HG03045 (cell line): ENCODE data around the gene LILRA2.
"Not testable (repeated sequence)": the region's sequence is repeated elsewhere in the genome, so short reads cannot be mapped to it uniquely, and the experiment has no call there.

Experiments used
- ATAC-seq: cut with Tn5 transposase; IDR thresholded peaks from one replicate; pipeline ENCODE4 v1.9.1; 2021; ENCODE audit warnings: mild to moderate bottlenecking, moderate library complexity; ENCODE audit not compliant: unreplicated experiment

Gene LILRA2

GRCh38 chr19:54570316-54570715 lies 3.3 kb upstream of the LILRA2 start:
- no peak for ATAC-seq

DNA sequence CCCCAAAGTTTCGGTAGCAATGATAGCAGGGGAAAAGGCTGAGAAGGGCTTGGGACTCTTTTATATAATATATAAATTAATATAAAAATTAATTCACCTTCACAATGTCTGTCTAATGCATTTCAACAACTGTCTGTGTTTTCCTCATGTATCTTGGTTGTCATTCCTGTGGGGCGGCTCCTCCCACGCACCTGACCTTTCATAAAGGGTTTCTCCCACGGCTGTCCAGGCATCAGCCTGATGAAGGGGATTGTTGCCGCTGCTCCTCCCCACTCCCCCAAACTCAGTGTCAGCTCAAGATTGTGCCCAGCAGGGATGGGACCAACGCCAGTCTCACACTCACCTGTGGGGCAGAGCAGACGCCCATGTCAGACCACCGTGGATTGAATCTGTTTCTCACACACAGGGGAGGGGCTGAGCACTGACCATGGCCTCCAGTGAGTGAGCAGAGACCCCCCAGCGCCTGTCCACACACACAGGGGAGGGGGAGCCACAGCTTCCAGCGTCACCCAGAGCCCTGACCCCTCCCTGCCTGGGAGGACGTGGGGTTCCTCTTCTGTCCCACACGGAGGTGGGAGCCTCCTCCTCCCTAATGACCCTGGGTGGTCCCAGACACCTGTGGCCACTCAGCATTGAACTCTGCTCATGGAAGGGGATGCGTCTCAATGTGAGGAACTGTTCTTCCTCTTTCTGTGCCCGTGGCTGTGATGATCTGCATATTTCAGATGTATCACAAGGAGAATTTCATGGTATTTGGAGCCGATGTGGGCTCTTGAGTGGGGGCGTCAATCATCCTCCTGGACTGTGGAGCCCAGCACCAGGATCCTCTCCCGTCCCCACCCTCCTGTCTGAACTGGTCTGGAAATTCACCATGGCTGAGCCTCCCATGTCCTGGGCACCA lies 1.6 kb upstream of the LILRA2 start:
- ATAC-seq: not testable (repeated sequence)

DNA sequence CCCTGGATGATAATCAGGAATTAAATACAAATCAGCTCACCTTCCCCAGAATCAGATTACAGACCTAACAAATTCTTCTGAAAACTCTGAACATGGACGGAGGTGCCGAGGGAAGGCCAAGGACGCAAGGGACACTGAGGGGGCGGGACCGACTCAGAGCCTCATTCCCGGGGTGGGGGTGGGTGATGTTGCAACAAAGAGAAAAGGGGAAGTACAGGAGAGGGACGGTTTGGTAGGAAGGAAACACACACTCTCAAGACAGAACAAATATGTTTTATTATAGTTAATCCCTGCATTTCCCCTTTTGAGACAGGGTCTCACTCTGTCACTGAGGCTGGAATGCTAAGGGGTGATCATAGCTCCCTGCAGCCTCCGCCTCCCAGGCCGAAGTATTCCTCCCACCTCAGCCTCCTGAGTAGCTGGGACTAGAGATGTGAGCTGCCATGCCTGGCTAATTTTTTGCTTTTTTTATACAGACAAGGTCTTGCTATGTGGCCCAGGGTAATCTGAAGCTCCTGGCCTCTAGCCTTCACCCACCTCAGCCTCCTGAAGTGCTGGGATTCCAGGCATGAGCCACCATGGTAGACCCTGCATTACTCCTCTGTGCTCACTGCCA lies 786 bp upstream of the LILRA2 start:
- no peak for ATAC-seq

DNA sequence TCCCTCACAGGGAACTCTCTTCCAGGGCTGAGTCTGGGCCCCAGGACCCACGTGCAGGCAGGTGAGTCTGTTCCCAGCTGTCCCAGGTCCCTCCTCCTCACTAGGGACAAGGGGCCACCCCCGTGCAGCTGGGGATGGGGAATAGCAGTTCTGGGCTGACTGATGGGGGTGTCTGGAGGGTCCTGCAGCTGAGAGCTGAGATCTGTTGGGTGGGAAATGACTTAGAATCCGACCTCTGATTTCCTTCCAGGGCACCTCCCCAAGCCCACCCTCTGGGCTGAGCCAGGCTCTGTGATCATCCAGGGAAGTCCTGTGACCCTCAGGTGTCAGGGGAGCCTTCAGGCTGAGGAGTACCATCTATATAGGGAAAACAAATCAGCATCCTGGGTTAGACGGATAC lies 461 bp downstream of the LILRA2 start:
- no peak for ATAC-seq

- ATAC-seq: no peak
These were observed 1.0 kb downstream of the LILRA2 start for GRCh38 chr19:54574527-54575056.

DNA sequence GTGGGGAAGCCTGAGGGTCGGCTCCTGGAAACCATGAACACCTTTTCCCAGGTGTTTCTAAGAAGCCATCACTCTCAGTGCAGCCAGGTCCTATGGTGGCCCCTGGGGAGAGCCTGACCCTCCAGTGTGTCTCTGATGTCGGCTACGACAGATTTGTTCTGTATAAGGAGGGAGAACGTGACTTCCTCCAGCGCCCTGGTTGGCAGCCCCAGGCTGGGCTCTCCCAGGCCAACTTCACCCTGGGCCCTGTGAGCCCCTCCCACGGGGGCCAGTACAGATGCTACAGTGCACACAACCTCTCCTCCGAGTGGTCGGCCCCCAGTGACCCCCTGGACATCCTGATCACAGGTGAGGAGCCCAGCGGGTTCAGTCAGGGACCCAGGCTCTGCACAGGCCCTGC lies 1.6 kb downstream of the LILRA2 start:
- not testable (repeated sequence) for ATAC-seq

DNA sequence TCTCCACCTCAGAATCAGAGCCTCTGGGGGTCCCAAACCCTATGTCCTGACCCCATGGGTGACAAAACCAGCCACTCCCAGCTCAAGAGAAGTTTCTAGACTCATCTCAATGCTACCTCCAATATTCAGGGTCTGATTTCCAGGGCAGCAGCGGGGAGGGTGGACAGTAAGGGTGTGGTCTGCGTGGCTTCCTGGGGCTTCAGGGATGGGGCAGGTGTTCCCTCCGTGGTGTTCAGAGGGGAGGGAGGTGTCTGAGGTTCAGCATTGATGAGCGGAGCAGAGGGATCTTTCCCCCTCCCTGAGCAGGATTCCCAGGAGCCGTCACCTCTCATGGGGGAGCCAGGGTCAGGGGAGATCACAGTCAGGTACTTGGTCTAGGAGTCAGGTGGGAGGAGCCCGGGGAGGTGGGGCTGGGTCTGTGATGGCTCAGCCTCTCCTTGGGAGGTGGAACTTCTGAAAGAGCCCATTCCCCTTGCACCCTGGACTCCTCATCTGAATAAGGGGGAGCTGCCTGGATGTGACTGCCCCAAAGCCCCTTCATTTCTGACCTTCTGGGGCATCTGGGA lies 2.9 kb downstream of the LILRA2 start:
- no peak for ATAC-seq

DNA sequence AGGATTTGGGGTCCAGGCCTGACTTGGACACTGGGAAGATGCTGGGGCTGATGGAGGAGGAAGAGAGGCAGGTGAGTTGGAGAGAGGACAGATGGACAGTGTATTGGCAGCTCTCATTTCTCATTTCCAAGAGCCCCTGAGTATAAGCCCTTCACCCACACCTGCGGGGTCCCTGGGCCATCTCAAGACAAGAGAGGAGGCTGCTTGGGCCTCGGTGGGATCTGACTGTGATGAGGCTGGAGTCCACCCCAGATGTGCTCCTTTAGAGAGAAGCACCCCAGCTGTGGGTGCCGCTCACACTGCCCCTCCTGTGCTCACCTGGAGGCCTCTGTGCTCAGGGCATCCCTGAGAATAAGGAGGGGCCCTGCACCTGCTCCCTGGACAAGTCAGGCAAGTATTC lies 3.7 kb downstream of the LILRA2 start:
- no peak for ATAC-seq

DNA sequence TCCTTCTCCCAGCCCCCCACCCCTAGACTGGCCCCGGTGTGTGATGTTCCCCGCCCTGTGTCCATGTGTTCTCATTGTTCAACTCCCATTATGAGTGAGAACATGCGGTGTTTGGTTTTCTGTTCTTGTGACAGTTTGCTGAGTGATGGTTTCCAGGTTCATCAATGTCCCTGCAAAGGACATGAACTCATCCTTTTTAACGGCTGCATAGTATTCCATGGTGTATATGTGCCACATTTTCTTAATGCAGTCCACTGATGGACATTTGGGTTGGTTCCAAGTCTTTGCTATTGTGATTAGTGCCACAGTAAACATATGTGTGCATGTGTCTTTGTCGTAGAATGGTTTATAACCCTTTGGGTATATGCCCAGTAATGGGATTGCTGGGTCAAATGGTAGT lies 4.7 kb downstream of the LILRA2 start:
- not testable (repeated sequence) for ATAC-seq

DNA sequence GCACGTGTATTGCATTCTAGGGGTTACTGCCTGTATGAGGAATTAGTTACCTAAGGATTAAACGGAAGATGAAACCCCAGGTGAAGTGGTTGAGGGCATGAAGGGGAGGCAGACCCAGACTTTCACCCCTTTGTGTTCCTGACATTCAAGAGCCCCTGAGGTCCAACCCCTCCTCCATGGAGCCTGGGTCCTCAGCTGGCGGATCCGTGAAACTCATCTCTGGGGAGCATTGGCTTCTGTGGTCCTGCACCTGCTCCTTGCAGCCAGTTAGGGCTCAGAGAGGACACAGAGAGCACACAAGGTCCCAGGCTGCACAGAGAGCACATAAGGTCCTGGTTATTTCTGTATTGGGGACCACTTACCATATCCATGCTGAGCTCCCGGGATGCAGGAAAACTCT lies 12.8 kb downstream of the LILRA2 start:
- ATAC-seq: no peak

DNA sequence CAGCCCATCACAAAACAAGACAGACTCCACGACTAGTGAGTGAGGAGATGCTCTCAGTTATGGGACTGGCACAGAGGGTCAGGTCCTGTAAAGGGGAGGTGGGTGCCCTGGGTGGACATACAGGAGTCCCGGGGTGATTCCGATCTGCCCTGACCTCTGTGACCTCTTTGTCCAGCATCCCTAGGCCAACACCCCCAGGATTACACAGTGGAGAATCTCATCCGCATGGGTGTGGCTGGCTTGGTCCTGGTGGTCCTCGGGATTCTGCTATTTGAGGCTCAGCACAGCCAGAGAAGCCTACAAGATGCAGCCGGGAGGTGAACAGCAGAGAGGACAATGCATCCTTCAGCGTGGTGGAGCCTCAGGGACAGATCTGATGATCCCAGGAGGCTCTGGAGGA lies 13.4 kb downstream of the LILRA2 start:
- ATAC-seq: no peak

GRCh38 chr19:54593445-54593844 lies 19.9 kb downstream of the LILRA2 start, which contains the start of gene LILRA1:
Gene LILRA1 (plus strand): TSS chr19:54593632. CDS start chr19:54594245, 613 bp downstream.
- not testable (repeated sequence) for ATAC-seq

- not testable (repeated sequence) for ATAC-seq
These were observed 20.5 kb downstream of the LILRA2 start for GRCh38 chr19:54593931-54594626.

- no peak for ATAC-seq
These were observed 21.1 kb downstream of the LILRA2 start for GRCh38 chr19:54594737-54595136.

DNA sequence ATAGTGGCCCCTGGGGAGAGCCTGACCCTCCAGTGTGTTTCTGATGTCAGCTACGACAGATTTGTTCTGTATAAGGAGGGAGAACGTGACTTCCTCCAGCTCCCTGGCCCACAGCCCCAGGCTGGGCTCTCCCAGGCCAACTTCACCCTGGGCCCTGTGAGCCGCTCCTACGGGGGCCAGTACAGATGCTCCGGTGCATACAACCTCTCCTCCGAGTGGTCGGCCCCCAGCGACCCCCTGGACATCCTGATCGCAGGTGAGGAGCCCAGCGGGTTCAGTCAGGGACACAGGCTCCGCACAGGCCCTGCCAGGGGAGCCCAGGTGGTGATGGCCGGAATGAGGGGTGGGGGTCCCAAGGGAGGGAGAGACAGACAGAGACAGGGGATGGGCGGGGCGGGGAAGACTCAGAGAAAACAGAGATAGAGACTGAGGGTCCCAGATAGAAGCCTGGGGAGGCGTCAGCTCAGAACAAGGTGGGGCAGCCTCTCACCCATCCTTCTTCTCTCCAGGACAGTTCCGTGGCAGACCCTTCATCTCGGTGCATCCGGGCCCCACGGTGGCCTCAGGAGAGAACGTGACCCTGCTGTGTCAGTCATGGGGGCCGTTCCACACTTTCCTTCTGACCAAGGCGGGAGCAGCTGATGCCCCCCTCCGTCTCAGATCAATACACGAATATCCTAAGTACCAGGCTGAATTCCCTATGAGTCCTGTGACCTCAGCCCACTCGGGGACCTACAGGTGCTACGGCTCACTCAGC lies 22.3 kb downstream of the LILRA2 start:
- ATAC-seq: not testable (repeated sequence)

DNA sequence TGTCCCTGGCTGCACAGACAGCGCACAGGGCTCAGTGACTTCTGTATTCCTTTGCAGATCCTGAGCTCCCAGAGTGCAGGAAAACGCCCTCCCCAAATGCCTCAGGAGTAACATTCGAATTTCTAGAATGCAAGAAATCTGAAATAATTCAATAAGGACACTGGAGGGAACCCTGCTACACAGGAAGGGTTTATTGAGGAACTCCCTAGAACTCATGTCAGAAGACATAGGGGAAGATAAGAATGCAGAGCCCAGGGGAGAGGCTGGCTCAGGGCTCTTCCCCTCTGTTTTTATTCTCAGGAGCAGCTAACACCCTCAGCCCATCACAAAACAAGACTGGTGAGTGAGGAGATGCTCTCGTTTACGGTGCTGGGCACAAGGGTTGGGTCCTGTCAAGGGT lies 26.6 kb downstream of the LILRA2 start:
- ATAC-seq: no peak

- ATAC-seq: no peak
These were observed 32.6 kb downstream of the LILRA2 start for GRCh38 chr19:54606230-54606629.

DNA sequence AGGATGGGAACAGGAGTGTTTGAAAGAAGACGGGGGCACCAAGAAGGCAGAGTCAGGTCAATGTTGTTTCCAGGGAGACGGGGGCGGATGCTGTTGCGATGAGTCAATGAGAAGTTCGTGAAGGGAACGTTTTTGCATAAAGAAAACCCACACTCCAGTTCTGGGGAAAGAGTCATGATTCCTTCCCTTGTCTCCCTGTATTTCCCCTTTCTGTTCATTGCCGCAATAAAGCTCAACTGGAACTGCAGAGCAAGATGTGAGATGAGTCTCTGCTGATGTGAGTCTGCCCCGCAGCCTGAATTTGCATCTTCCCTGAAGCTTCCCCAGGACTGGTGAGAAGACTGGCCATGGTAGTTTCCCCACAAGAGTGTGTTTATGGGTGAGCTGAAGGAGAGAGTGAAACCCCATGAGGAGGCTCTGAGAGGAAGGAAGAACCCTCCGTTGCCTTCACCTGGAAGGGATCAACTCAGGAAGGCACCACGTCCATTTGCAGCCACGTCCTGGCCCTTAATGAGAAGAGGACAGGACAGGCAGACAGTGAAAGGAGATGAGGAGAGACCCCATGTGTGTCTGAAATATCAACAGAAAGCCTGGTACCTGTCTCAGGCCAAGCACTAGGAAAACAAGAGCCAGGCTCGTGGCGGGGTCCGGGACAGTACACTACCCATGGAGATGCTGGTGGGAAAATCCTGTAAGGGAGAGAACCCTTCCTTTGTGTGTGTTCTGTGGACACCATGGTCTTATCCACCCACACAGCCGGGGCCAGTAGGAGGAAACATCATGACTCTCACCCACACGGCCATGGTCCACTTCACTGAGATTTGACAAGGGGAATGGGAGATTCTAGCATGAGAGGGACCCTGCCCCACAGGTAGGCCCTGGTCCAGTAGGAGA lies 33.5 kb downstream of the LILRA2 start:
- no peak for ATAC-seq

DNA sequence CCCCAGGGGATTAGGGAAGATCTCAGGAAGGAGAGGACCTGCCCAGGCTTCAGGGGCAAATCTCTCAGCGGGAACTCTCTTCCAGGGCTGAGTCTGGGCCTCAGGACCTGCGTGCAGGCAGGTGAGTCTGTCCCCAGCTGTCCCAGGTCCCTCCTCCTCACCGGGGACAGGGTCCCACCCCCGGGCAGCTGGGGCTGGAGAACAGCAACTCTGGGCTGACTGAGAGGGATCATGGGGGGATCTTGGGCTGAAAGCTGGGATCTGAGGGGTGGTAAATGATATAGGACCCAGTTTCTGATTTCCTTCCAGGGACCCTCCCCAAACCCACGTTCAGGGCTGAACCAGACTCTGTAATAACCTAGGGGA lies 34.2 kb downstream of the LILRA2 start:
- ATAC-seq: no peak
